Activated effector memory CD4-positive, alpha-beta T cell treated with anti-CD3 and anti-CD28 coated beads, Interleukin-2, amount 50 U/mL, for 16 hours (primary cell): ENCODE measurements around the gene KRTAP3-2.

Experiments used
- DNase-seq: peaks from one replicate; pipeline ENCODE4 v3.0.0-alpha.2; 2020

Gene KRTAP3-2

DNA sequence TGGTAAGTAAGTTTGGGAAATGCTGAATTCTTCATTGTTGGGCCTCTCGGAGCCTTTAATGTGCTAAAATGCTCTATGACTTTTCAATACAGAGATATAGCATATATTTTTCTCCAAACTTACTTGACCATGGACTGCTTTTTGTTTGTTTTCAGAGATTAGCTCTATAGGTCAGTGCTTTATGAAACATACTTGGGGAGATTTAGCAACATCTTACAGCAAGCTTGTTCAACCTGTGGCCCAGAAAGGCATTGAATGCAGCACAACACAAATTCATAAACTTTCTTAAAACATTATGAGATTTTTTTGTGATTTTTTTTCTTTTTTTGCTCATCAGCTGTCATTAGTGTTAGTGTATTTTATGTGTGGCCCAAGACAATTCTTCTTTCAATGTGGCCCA is 10.2 kb upstream of the KRTAP3-2 start:
- DNase-seq, result no peak

DNA sequence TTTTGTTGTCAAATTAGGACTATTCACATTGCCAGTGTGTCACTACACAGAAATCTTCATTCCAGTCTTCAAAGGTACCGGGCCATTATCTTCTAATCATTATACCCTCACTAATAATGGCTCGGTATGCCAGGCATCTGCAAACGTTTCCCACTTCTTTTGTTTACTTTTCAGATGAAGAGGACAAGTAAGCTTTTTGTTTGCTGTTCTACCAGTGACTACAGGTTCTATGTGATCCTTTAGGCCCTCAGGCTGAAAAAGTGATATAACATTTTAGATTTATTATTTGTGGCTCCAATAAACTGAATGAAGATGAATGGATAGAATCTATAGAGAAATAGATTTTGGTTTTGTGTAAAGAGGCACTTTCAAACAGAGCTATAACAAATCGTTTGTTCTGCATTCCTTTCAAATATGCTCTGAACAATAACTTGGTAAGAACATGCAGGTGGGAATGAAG is 9.6 kb upstream of the KRTAP3-2 start:
- no peak for DNase-seq

DNA sequence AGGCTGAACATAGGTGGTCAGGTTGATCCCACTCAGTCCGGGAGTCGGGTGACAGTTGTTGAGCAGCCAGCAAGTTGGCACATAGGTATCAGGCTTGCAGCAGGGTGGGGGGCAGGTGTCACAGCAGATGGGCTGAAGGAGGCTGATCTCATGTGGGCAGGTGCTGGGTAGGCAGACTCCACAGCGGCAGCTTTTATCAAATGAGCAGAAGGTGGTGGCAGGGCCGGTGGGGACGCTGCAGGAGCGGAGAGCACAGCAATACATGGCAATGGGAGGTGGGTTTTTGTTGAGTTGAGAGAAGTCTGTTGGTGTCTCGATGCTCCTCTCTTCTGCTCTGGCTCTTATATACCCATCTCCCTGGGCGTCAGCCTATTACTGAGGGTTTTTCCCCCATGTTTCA is 9.1 kb upstream of the KRTAP3-2 start, which contains the start of gene KRTAP3-1:
Gene KRTAP3-1, minus strand, starts transcription at position 318 of the 400 bp plus-strand sequence. Its CDS starts 54 bp downstream, at position 264.
- no peak for DNase-seq

DNA sequence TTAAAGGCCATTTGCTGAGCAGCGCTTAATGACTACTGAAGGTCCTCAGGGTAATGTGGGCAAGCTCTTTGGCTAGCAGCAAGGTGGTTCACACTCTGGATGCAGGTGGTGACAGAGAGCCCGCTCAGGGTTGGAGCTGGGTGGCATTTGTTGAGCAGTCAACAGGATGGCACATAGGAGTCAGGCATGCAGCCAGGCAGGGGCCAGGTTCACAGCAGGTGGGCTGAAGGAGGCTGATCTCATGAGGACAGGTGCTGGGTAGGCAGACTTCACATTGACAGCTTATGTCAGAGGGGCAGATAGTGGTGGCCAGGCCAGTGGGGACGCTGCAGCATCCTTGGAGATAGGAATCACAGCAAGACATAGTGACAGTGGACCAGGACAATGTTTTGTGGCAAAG is 4.7 kb upstream of the KRTAP3-2 start:
- no peak for DNase-seq

GRCh38 chr17:41003926-41004325 is 4.2 kb upstream of the KRTAP3-2 start:
- DNase-seq, result no peak

GRCh38 chr17:41002814-41003213 is 3.1 kb upstream of the KRTAP3-2 start:
- no peak for DNase-seq

DNA sequence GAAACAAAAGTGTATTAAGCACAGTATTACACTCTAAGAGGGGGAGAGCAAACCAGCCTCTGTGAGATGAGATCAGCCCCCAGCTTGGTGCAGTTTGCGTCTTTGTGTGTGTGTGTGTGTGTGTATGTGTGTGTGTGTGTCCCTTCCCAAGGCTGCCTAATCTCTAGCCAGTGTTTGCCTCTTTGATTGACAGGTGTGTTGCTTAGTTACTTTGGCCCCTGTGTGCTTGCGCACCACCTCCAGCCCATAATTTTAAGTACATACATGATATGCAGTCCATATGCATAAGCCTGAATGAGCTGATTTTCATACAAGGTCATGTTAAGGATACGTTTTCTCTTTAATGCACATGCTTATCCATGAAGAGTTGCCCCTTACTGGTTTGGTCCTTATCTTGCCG is 2.1 kb upstream of the KRTAP3-2 start:
- no peak for DNase-seq

DNA sequence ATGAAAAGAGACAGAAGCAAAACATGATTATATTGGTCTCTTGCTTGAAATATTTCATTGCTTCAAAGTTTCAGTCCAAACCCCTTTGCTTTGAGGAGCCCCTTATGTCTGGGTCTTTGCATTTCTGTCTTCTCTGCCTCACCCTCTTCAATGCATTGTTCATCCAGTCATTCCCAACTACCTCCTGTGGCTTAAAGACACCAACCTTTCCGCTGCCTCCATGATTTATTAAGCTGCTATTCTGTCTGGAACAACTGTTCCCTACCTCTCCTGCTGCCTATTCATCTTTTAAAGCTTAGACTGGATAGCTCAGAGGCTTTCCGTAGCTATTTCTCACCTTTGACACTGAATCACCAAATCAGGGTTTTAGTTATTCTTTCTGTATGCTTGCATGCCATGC is 2.3 kb downstream of the KRTAP3-2 start:
- no peak for DNase-seq

DNA sequence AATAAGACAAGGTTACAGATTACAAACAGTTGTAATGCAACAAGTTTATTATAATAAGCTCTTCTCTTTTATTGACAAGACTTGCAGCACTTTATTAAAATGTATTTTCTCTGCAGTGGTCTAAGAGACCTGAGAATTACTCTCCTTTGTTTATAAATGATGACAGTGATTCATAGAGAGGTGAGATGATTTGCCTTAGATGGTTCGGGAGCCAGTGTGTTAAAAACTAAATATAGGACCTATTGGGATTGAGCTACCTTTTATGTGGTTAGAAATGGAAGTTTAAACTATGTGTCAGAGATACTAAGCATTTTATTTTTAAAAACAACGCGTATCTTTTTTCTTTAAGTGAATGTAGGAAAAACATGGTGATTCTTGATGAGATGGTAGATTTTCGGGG is 2.9 kb downstream of the KRTAP3-2 start:
- no peak for DNase-seq

DNA sequence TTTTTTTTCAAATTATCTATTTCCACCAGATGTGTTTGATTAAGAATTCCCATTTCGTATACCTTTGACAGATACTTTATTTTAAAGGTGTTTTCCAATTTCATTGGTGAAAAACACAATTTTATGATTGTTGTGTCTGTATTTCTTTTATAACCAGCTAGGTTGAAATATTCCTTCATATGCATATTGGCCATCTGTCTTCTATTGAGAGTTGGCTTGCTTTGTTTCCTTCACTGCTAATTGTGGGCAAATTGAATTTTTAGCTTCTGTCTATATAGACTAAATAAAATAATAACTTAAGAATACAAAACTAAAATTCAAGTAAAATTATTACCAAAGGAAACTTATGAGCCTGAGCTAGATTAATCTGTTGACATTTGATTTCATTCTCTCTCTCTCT is 4.6 kb downstream of the KRTAP3-2 start:
- DNase-seq, result no peak

- no peak for DNase-seq
Observed at GRCh38 chr17:40993839-40994238, 5.9 kb downstream of the KRTAP3-2 start, which contains the start of gene KRTAP3-3. Gene KRTAP3-3 (minus strand): TSS chr17:40994164. CDS start chr17:40994097, 67 bp downstream.

DNA sequence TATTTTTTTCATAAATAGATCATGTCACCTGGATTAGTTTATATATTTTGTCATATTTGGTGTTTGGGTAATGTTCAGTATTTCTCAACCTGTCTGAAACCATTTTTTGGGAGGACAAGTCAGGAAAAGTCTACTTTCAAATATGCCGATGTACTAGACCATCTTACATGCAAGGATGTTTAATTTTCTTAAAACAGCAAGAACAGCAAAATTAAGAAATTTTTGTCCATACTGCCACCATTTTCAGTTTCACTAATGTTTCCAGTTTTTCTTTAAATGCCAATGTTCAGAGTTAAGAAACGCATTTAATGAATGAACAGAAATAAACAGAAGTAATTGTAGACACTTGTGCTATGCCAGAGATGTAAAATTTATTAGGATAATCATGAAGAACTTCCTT is 6.6 kb downstream of the KRTAP3-2 start:
- no peak for DNase-seq

DNA sequence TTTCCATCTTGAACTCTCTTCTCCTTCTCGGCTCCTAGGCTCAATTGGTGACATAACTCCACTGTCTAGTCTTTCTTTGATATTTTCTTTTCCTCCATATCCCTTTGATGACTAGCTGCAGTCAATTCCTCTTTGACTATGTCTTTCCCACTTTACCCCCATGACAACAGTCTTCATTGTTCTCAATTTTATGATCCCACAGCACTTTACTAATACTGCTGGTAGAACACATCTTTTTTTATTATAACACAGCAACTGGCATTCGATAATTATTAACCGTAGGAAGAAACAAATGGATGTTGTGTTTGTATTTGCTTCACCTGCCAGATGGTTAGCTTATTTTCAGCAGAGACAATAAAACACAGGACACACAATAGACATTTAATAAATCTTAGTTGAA is 7.0 kb downstream of the KRTAP3-2 start:
- no peak for DNase-seq

- DNase-seq, result no peak
Observed at GRCh38 chr17:40986920-40987319, 12.8 kb downstream of the KRTAP3-2 start.

GRCh38 chr17:40984226-40984625 is 15.5 kb downstream of the KRTAP3-2 start, which contains the start of gene KRT40:
Gene KRT40 (minus strand): TSS chr17:40984326. CDS start chr17:40984273, 53 bp downstream.
- no peak for DNase-seq

GRCh38 chr17:40981115-40981514 is 18.6 kb downstream of the KRTAP3-2 start:
- DNase-seq, result no peak

GRCh38 chr17:40980596-40980995 is 19.1 kb downstream of the KRTAP3-2 start:
- no peak for DNase-seq

- DNase-seq, result no peak
Observed at GRCh38 chr17:40980117-40980516, 19.6 kb downstream of the KRTAP3-2 start.

DNA sequence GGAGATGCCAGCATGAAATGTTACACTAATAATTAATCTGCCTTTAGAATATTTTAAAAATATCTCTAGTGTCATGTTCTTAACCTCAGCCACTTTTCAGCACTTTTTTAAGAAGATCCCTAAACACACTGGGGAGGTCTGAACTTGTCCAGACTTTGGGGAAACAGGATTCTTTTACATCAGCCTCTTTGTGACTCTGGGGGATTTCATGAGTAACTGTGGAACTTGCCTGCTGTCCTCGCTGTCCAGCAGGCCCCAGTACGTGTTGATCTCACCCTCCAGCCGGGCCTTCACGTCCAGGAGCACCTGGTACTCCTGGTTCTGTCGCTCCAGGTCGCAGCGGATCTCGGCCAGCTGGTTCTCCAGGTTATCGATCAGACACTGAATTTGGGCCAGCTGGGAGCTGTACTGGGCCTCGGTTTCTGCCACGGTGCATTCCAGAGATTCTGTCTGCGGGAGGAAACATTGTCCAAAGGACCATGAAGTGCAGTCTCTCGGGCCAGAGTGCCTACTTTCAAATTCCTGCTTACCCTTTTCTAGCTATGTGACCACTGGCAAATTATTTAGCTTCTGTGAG is 21.0 kb downstream of the KRTAP3-2 start:
- no peak for DNase-seq

- DNase-seq, result no peak
Observed at GRCh38 chr17:40975516-40975915, 24.2 kb downstream of the KRTAP3-2 start.

- no peak for DNase-seq
Observed at GRCh38 chr17:40974366-40974765, 25.3 kb downstream of the KRTAP3-2 start.

DNA sequence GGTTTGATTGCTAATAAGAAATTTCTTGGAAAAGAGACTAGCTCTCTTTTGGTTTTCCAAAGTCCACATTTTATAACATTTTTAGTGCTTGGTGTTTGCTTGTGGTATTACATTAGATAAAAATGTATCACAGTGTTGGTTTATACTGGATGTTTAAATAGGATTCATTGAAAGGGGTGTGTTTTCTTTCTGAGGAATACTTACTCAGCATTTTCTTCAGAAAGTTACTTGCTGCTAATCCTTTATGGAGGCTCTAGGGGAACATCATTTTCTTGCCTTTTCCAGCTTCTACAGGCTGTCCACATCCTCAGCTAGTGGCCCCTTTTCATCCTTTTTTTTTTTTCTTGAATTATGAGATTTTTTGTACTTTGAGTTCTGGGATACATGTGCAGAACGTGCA is 32.1 kb downstream of the KRTAP3-2 start:
- DNase-seq, result no peak

- DNase-seq, result no peak
Observed at GRCh38 chr17:40966848-40967247, 32.9 kb downstream of the KRTAP3-2 start, which contains the start of gene KRT39. Gene KRT39 (minus strand): TSS chr17:40966948. CDS start chr17:40966856, 92 bp downstream.

DNA sequence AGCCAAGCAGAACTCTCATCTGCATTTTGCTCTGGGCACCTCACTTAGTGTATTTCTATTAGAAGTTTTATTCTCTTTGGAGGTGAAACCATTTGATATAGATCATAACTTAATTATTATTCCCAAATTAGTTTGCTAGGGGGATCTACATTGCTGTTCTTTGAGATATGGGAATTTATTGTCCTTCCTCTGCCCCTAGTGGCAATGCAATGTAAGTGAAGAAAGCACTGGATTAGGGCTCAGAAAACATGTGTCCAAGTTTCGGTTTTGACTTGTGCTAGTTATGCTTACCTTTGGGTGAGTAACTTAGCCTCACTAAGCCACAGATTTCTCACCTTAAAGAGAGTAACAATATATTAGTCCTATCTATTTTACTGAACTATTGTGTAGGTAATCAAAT is 35.9 kb downstream of the KRTAP3-2 start:
- no peak for DNase-seq

- no peak for DNase-seq
Observed at GRCh38 chr17:40962059-40962561, 37.6 kb downstream of the KRTAP3-2 start.
